ENCODE data around the gene TXLNG. TPM values are rescaled to one million over a fixed set of nuclear protein-coding genes. Genes with fewer than 3 reads are reported as not detected.
A peak's percentile ranks its signal among the peaks of the same experiment; 100 is the strongest.

TXLNG gene
- total RNA-seq, 2 experiments from 2014 or later: 10.4 to 12.2 TPM

DNA sequence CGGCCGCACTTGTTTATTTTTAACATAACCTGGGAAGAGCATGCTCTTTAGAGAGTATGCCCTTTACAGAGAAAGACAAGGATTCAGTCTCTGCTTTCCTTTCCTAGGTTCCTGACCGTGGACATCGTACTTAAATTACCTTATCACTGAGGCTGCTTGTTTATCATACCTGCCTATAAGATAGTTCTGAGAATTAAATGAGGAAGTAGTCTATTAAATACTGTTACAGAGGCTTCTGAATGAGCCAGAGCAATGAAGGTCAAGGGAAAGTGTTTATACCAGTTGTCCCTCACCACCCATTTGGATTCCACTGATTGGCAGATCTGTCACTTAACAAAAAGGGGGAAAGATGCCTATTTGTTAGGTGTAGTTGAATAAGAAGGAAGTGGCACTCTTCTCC is 10.0 kb downstream of the TXLNG start:
- ChIA-PET POLR2A (no interaction called here), CTCF (interaction anchor here (0.7 kb wide), 1 partner anchor 65 kb away, joined by 3 read pairs; no protein-coding TSS in a partner anchor)
- no peaks in the 10 kb centered on the region for H3K9me3 Mint-ChIP-seq
- no peak overlapping the region for H3K27ac Mint-ChIP-seq
- H3K27me3 Mint-ChIP-seq: no peaks in the 10 kb centered on the region
- H3K4me1 Mint-ChIP-seq: no peaks in the 10 kb centered on the region
- no peak overlapping the region for H3K4me3 Mint-ChIP-seq
- DNase-seq: no peak
- H3K36me3 Mint-ChIP-seq (ENCODE audit: low read depth): peaks cover 7% of the 10 kb centered on the region

DNA sequence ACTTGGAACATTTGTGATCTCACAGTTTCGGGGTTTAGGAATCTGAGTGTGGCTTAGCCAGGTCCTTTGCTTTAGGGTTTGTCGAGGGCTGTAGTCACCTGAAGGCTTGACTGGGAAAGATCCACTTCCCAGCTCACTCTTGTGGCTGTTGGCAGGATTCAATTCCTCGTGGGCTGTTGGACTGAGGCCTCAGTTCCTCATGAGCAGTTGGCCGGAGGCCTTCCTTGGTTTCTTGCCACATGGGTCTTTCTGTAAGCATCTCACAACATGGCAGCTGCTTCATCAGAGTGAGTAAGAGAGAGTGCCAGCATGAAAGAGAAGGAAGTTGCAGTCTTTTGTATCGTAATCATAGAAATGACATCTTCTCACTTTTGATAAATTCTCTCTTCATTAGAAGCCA is 11.1 kb downstream of the TXLNG start:
- Mint-ChIP-seq H3K27me3 (no peaks in the 10 kb centered on the region), H3K36me3 (ENCODE audit: low read depth) (peaks cover 7% of the 10 kb centered on the region), H3K4me1 (no peaks in the 10 kb centered on the region), H3K27ac (no peak overlapping the region), H3K4me3 (no peak overlapping the region), H3K9me3 (no peaks in the 10 kb centered on the region)
- POLR2A ChIA-PET: no interaction called here
- CTCF ChIA-PET: interaction anchor here (0.5 kb wide), 1 partner anchor 15 kb away, joined by 3 read pairs; no protein-coding TSS in a partner anchor
- DNase-seq: no peak

DNA sequence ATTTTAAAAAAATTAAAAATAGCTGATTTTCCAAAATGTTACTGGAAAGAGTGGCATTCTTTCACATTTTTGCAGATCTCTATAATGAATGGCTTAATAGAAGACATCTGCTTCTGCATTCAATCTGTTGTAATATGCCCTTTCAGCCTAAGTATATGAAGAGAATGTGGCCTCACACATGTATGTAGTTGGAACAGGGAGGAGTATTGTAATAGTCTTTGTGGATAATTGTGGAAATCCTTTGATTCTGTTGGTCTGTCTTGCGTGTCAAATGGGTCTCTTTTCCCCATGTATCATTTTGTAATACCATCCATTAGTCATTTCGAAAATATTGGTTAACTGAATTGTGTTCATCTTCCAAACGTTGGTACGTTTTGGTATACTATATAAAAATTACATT is 11.6 kb downstream of the TXLNG start:
- no peak overlapping the region for H3K27ac Mint-ChIP-seq
- H3K36me3 Mint-ChIP-seq (ENCODE audit: low read depth): peaks cover 7% of the 10 kb centered on the region
- POLR2A ChIA-PET: no interaction called here
- no peaks in the 10 kb centered on the region for H3K27me3 Mint-ChIP-seq
- CTCF ChIA-PET: interaction anchor here (0.5 kb wide), 1 partner anchor 15 kb away, joined by 3 read pairs; no protein-coding TSS in a partner anchor
- no peak for DNase-seq
- no peaks in the 10 kb centered on the region for H3K9me3 Mint-ChIP-seq
- H3K4me3 Mint-ChIP-seq: no peak overlapping the region
- no peaks in the 10 kb centered on the region for H3K4me1 Mint-ChIP-seq

DNA sequence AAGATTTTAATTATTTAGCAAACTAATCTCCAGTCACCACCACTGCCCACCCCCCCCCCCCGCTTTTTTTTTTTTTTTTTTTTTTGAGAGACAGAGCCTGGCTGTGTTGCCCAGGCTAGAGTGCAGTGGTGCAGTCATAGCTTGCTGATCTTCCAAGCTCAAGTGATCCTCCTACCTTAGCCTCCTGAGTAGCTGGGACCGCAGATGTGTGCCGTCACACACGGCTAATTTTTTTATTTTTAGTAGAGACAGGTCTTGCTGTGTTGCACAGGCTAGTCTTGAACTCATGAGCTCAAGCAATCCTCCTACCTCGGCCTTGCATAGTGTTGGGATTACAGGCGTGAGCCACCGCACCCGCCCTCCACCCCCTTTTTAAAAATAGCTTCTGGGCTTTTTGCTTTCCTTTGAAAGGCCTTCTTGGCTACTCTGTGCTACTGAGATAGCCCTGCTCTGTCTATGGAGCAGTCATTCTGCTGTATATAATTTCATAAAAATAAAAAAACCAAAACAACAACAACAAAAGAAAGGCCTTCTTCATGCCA is 18.7 kb downstream of the TXLNG start:
- POLR2A ChIA-PET: no interaction called here
- no peak for DNase-seq
- Mint-ChIP-seq H3K4me1 (peaks cover 12% of the 10 kb centered on the region), H3K27ac (no peak overlapping the region), H3K27me3 (no peaks in the 10 kb centered on the region), H3K4me3 (no peak overlapping the region), H3K36me3 (ENCODE audit: low read depth) (peaks cover 4% of the 10 kb centered on the region), H3K9me3 (no peaks in the 10 kb centered on the region)
- CTCF ChIA-PET: interaction anchor here (0.6 to 1.0 kb wide), 2 partner anchors 20 to 55 kb away, joined by 3 read pairs; no protein-coding TSS in a partner anchor

DNA sequence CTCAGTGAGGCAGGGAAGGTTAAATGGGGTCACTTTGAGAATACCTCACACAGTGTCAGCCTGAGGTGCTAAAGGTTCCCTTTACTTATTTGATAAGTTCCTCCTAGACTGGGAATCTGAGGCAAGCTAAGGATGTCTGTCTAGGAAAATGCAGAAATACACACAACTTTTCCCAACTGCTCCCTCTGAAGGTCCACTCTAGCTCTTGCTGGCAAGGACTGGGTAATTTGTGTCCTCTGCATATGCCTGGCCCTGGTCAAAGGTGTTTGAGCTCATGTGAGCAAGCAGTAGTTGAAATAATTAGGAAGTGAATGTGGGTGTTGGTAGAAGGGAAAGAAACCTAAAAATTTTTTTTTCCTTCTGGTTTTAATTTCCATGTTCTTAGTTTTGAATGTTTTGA is 21.3 kb downstream of the TXLNG start:
- no peak for DNase-seq
- POLR2A ChIA-PET: no interaction called here
- Mint-ChIP-seq H3K36me3 (ENCODE audit: low read depth) (peaks cover 6% of the 10 kb centered on the region), H3K9me3 (no peaks in the 10 kb centered on the region), H3K4me3 (no peak overlapping the region), H3K27ac (no peak overlapping the region), H3K27me3 (no peaks in the 10 kb centered on the region), H3K4me1 (peaks cover 12% of the 10 kb centered on the region)
- CTCF ChIA-PET: interaction anchor here (1.6 kb wide), 2 partner anchors 8 to 24 kb away, joined by 3 read pairs; no protein-coding TSS in a partner anchor

DNA sequence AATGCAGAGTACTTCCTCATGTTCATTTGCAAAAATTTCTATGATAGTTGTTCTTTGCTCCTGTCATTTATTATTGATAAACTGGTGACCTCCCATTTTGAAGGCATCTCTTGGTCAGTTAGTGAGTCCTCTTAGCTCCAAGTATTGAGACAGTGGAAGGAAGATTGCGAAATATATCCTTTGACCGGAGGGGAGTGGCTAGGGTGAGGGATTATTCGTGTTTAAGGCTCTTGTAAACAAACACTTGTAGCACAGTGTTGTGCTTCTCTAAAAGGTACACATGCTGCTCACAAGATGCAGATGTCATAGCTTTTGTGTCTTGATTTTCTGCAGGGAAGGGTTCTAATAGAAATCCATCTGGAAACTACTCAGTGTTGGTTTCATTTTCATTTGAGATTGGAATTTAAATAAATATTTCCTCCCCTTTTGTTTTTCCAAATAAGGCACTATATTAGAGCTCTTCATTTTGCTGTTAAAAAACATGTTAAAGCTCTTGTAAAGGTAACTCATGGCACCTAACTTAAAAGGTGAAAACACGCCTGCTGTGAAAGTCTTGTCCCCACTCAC is 21.8 kb downstream of the TXLNG start:
- peaks cover 12% of the 10 kb centered on the region for H3K4me1 Mint-ChIP-seq
- no peaks in the 10 kb centered on the region for H3K9me3 Mint-ChIP-seq
- H3K4me3 Mint-ChIP-seq: no peak overlapping the region
- no peak for DNase-seq
- H3K27ac Mint-ChIP-seq: peak overlapping the region; percentile 76
- H3K36me3 Mint-ChIP-seq (ENCODE audit: low read depth): peaks cover 8% of the 10 kb centered on the region
- no peaks in the 10 kb centered on the region for H3K27me3 Mint-ChIP-seq
- POLR2A ChIA-PET: no interaction called here
- CTCF ChIA-PET: interaction anchor here (1.6 kb wide), 2 partner anchors 9 to 23 kb away, joined by 3 read pairs; no protein-coding TSS in a partner anchor

DNA sequence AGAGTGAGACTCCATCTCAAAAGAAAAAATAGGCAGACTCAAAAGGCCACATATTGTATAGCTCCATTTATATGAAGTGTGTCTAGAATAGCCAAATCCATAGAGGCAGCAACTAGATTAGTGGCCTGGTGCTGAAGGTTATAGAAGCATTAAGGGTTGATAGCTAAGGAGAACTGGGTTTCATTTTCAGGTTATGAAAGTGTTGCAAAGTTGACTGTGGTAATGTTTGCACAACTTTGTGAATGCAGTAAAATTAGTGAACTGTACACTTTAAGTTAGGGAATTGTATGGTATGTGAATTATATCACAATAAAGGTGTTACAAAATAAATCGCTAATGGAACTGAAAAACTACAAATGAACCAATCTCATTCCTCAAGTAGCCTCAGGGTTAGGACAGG is 28.3 kb downstream of the TXLNG start:
- ChIA-PET CTCF (no interaction called here), POLR2A (no interaction called here)
- no peak overlapping the region for H3K4me3 Mint-ChIP-seq
- H3K36me3 Mint-ChIP-seq (ENCODE audit: low read depth): peaks cover 7% of the 10 kb centered on the region
- H3K27ac Mint-ChIP-seq: no peak overlapping the region
- H3K4me1 Mint-ChIP-seq: peaks cover 5% of the 10 kb centered on the region
- H3K27me3 Mint-ChIP-seq: no peaks in the 10 kb centered on the region
- H3K9me3 Mint-ChIP-seq: no peaks in the 10 kb centered on the region
- DNase-seq: no peak

DNA sequence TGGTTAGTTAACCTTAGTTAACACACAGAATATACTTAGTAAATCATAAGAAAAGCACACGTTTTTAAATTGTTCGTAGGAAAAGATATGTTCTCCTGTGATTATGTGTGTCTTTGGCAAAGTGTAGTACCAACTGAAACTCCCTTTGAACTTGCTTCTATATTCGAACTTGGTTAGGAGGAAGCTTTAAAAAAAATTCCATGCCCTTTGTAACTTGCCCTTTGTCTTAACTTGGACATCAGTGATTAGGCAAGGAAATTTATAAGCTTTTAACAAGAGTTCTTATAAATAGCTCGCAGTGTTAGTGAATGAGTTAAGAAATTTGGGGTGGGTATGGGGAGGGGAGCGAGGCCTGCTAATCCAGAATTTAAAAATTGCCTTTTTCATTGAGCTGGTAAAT is 33.4 kb downstream of the TXLNG start:
- CTCF ChIA-PET: interaction anchor here (0.9 to 1.4 kb wide), 4 partner anchors 8 to 62 kb away, joined by 3 to 4 read pairs (median 4); no protein-coding TSS in a partner anchor
- H3K9me3 Mint-ChIP-seq: no peaks in the 10 kb centered on the region
- H3K4me1 Mint-ChIP-seq: peaks cover 11% of the 10 kb centered on the region
- no peak for DNase-seq
- H3K27ac Mint-ChIP-seq: no peak overlapping the region
- H3K4me3 Mint-ChIP-seq: no peak overlapping the region
- peaks cover 10% of the 10 kb centered on the region for H3K36me3 Mint-ChIP-seq (ENCODE audit: low read depth)
- POLR2A ChIA-PET: no interaction called here
- no peaks in the 10 kb centered on the region for H3K27me3 Mint-ChIP-seq

DNA sequence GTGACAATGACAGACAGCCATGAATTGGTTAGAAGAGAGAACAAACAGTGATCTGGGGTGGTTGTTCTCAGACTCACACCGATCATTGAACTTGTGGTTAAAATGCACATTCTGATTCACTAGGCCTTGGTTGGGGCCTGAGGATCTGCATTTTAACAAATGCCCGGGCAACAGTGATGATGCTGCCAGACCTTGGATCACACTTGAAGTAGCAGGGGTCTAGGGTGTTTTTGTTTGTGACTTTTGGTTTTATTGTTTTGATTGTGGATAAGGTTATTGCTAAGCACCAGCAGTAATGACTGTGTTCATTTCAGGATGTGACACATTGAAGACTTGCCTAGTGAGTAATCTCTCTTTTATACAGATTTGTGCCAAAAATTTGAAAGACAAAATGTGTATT is 36.5 kb downstream of the TXLNG start:
- Mint-ChIP-seq H3K9me3 (no peaks in the 10 kb centered on the region), H3K36me3 (ENCODE audit: low read depth) (peaks cover 8% of the 10 kb centered on the region), H3K27me3 (no peaks in the 10 kb centered on the region), H3K4me1 (peaks cover 12% of the 10 kb centered on the region), H3K27ac (no peak overlapping the region), H3K4me3 (no peak overlapping the region)
- DNase-seq: no peak
- ChIA-PET POLR2A (no interaction called here), CTCF (interaction anchor here (0.6 to 0.8 kb wide), 2 partner anchors 21 to 222 kb away, joined by 3 to 4 read pairs; no protein-coding TSS in a partner anchor)

DNA sequence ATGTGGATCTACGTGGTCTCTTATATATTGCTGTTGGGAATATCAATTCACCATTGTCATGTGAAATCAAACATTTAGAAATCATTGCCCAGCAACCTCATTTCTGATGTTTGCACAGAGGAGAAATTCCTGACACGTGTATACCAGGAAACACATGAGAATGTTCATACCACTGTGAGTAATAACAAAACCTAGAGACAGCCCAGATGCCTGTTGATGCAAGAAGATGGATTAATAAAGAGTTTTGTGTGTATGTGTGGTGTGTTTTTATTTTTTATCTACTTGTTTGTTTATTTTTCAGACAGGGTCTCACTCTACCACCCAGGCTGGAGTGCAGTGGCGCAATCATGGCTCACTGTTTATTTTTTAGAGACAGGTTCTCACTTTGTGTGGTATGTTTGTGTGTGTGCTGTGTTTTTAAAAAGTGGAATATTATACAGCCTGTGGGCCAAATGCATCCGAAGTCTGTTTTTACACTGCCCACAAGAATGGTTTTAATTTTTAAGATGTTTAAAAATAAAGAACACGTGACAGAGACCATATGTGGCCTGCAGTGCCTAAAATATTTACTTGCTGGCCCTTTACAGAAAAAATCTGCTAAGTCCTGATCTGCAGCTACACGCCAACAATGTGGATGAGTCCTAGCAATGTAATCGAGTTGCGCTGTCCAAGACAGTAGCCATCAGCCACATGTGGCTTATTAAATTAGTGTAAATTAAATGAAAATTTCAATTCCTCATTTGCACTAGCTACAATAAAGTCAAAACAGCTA is 39.2 kb downstream of the TXLNG start:
- no peak overlapping the region for H3K27ac Mint-ChIP-seq

DNA sequence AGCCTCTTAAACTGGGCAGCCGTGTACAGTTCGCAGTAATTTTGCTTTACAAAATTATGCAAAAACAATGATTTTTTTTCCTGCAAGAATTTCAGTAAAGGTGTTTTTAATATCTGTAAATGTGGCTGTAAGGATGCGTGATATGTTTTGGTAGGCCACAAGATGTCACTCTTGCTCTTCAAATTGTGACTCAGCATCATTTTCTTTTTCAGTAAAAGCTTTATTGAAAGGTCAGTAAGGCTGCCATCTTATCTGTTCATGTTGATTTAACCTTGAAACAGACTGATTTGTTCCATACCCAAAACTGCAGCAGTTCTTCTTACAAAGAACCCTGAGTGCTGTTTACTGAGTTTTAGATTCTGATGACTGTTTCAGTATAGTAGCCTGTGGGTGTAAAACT is 39.9 kb downstream of the TXLNG start:
- no peaks in the 10 kb centered on the region for H3K27me3 Mint-ChIP-seq
- H3K4me3 Mint-ChIP-seq: no peak overlapping the region
- H3K36me3 Mint-ChIP-seq (ENCODE audit: low read depth): peaks cover 8% of the 10 kb centered on the region
- H3K4me1 Mint-ChIP-seq: peaks cover 12% of the 10 kb centered on the region
- no peaks in the 10 kb centered on the region for H3K9me3 Mint-ChIP-seq
- CTCF ChIA-PET: interaction anchor here (0.6 to 2.4 kb wide), 10 partner anchors 11 to 221 kb away, joined by 3 to 11 read pairs (median 3); no protein-coding TSS in a partner anchor
- peak; percentile 18 for DNase-seq
- H3K27ac Mint-ChIP-seq: no peak overlapping the region
- POLR2A ChIA-PET: no interaction called here

More for the DNA sequence above, 39.2 kb downstream of the TXLNG start:
- Mint-ChIP-seq H3K36me3 (ENCODE audit: low read depth) (peaks cover 8% of the 10 kb centered on the region), H3K9me3 (no peaks in the 10 kb centered on the region), H3K27me3 (no peaks in the 10 kb centered on the region), H3K4me1 (peaks cover 12% of the 10 kb centered on the region), H3K4me3 (no peak overlapping the region)
- ChIA-PET POLR2A (no interaction called here), CTCF (interaction anchor here (0.9 to 2.4 kb wide), 5 partner anchors 13 to 221 kb away, joined by 3 to 11 read pairs (median 4); no protein-coding TSS in a partner anchor)
- no peak for DNase-seq

DNA sequence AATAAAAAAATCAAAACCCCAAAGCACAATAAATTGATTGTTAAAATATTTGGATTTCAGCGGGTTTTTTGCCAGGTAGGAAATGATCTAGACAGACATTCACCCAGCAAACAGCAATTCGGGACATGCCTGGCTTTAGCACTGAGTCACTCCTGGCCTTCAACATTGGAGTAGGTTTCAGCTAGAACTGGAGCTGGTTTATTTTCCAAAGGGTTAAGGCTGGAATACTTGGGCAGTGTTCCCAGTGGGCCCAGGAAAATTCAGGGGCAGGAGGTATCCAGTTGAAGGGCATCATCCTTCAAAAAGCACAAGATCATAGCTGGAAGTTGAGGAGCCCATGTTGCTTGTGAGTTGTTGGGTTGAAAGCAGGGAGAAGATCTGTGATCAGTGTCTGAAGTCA is 41.0 kb downstream of the TXLNG start:
- Mint-ChIP-seq H3K27ac (no peak overlapping the region), H3K27me3 (no peaks in the 10 kb centered on the region), H3K36me3 (ENCODE audit: low read depth) (peaks cover 9% of the 10 kb centered on the region), H3K4me3 (no peak overlapping the region), H3K9me3 (no peaks in the 10 kb centered on the region), H3K4me1 (peaks cover 12% of the 10 kb centered on the region)
- ChIA-PET CTCF (interaction anchor here (0.8 to 2.4 kb wide), 5 partner anchors 8 to 220 kb away, joined by 3 to 11 read pairs (median 3); no protein-coding TSS in a partner anchor), POLR2A (no interaction called here)
- no peak for DNase-seq

Data from activated CD4-positive, alpha-beta T cell treated with anti-CD3 and anti-CD28 coated beads, Interleukin-2, amount 10 ng/mL, durations not matched to agents 7 days and 5 days (primary cell).